Kidney (tissue), 14 donors: ENCODE data around the gene GRB7. TPM values are rescaled to one million over a fixed set of nuclear protein-coding genes. Genes with fewer than 3 reads are reported as not detected.

Source experiments
- DNase-seq, 5 donors: peaks; one replicate each; pipeline ENCODE4 v3.0.0-alpha.2; 2013 to 2020
- FAIRE-seq: peaks from 2 replicates; lab custom pipeline; 2012; peaks lifted over from hg19 to GRCh38; lab: Jason Lieb, UNC
- H3K27ac ChIP-seq, 2 donors: one replicate each; pipeline ENCODE4 v1.7.0; 2013; ENCODE audit warnings: low read depth in 2 of 2, low read length in 2 of 2, inconsistent platforms in 1 of 2
- H3K27me3 ChIP-seq: one replicate; pipeline ENCODE4 v1.7.1; 2013; ENCODE audit warnings: low read length, inconsistent platforms; ENCODE audit not compliant: control insufficient read depth, insufficient read depth
- H3K36me3 ChIP-seq, 3 donors: one replicate each; pipeline versions ENCODE4 v1.7.0 to v1.7.1; 2013; ENCODE audit warnings: low read length in 3 of 3, control low read depth in 1 of 3, inconsistent platforms in 1 of 3; ENCODE audit not compliant: insufficient read depth in 3 of 3, control insufficient read depth in 2 of 3
- H3K4me1 ChIP-seq, 3 donors: one replicate each; pipeline versions ENCODE4 v1.7.0 to v1.7.1; 2013; ENCODE audit warnings: low read length in 3 of 3, inconsistent platforms in 1 of 3, low read depth in 1 of 3; ENCODE audit not compliant: control insufficient read depth in 2 of 3, insufficient read depth in 2 of 3
- H3K4me3 ChIP-seq, 3 donors: one replicate each; pipeline versions ENCODE4 v1.7.0 to v1.8.1; 2013; ENCODE audit warnings: low read length in 3 of 3, control low read depth in 1 of 3, inconsistent platforms in 1 of 3
- H3K9ac ChIP-seq, 3 donors: one replicate each; pipeline versions ENCODE4 v1.7.0 to v1.7.1; 2013; ENCODE audit warnings: low read length in 3 of 3, control low read depth in 1 of 3, inconsistent platforms in 1 of 3
- H3K9me3 ChIP-seq, 3 donors: one replicate each; pipeline versions ENCODE4 v1.7.0 to v1.7.1; 2013; ENCODE audit warnings: low read length in 3 of 3, control low read depth in 1 of 3, inconsistent platforms in 1 of 3; ENCODE audit not compliant: control insufficient read depth in 2 of 3, insufficient read depth in 1 of 3
- CTCF ChIP-seq: IDR thresholded peaks from 3 replicates; pipeline ENCODE4 v1.5.1; 2012; ENCODE audit warnings: mild to moderate bottlenecking, moderate library complexity, borderline replicate concordance; ENCODE audit not compliant: insufficient read depth; ENCODE audit errors: extremely low read depth
- intact Hi-C: fragments of 100-400 bp; cut with DNase I; formaldehyde crosslinking; loops from one replicate; pipeline ENCODE4 v1.11.1; 2022
- polyA plus RNA-seq: library from polyadenylated mRNA; stranded (reverse); fragments of 350-450 nt; fragmentation: Illumina TruSeq; extraction: RNeasy Lipid Tissue Mini Kit (QIAGEN cat#74804); gene quantifications from one replicate; pipeline ENCODE4 v1.2.3, GENCODE V29; 2014; ENCODE audit warnings: low read depth, low replicate concordance; ENCODE audit not compliant: insufficient read depth
- total RNA-seq: library from RNA; stranded (reverse); fragmentation: NEBNext Ultra II Directional; extraction: Animal tissue kit (Norgen Biotek cat#: 25700); gene quantifications from one replicate; pipeline ENCODE4 v1.2.1, GENCODE V29; 2021
- donor health status: control.
- donor health status: control.
- donor health status: control.
- donor health status: control.
- donor health status: control.
- donor health status: DM: yes; HTN: yes; CAD: no.
- donor health status: Normal renal cell carcinoma (clear cell type).

GRB7 gene
- total and polyA plus RNA-seq, 2 donors from 2014 or later, result 20.9 to 72.5 TPM

GRCh38 chr17:39703913-39704312 is 33.8 kb upstream of the GRB7 start:
- DNase-seq, result no peak
- TF ChIP-seq CTCF, result no peak
- no peak for FAIRE-seq
- Histone ChIP-seq H3K9ac (peak overlapping the region in 2 of 3 donors; percentile 5 to 31), H3K9me3 (no peaks in the 10 kb centered on the region), H3K27ac (peak overlapping the region; percentile 59 to 80), H3K4me1 (peaks cover 0 to 66% (median 41%) of the 10 kb centered on the region in 3 donors), H3K27me3 (no peaks in the 10 kb centered on the region), H3K36me3 (peaks cover 2 to 20% (median 11%) of the 10 kb centered on the region in 3 donors), H3K4me3 (peak overlapping the region in 1 of 3 donors; percentile 30)
- intact Hi-C loops, result no loop called here

- peak overlapping the region; percentile 90 to 93 for H3K27ac ChIP-seq
- peaks cover 0 to 61% (median 36%) of the 10 kb centered on the region in 3 donors for H3K4me1 ChIP-seq
- TF ChIP-seq CTCF, result no peak
- FAIRE-seq (no peak), DNase-seq (no peak)
- H3K27me3 ChIP-seq, result no peaks in the 10 kb centered on the region
- H3K36me3 ChIP-seq, result peaks cover 2 to 29% (median 18%) of the 10 kb centered on the region in 3 donors
- peak overlapping the region in 1 of 3 donors; percentile 33 for H3K4me3 ChIP-seq
- intact Hi-C loops, result no loop called here
- no peaks in the 10 kb centered on the region for H3K9me3 ChIP-seq
- H3K9ac ChIP-seq, result peak overlapping the region in 2 of 3 donors; percentile 51 to 85
Observed at GRCh38 chr17:39704821-39705551, 32.8 kb upstream of the GRB7 start.

- peak overlapping the region in 1 of 3 donors; percentile 85 for H3K9ac ChIP-seq
- H3K27ac ChIP-seq, result peak overlapping the region; percentile 90 to 93
- intact Hi-C loops, result no loop called here
- FAIRE-seq, result no peak
- no peaks in the 10 kb centered on the region for H3K27me3 ChIP-seq
- DNase-seq, result peak; percentile 58 to 94 (median 76)
- peak; percentile 3 for TF ChIP-seq CTCF
- peaks cover 0 to 61% (median 36%) of the 10 kb centered on the region in 3 donors for H3K4me1 ChIP-seq
- H3K9me3 ChIP-seq, result no peaks in the 10 kb centered on the region
- H3K36me3 ChIP-seq, result peaks cover 2 to 38% (median 26%) of the 10 kb centered on the region in 3 donors
- peak overlapping the region in 1 of 3 donors; percentile 17 for H3K4me3 ChIP-seq
Observed at GRCh38 chr17:39705786-39706348, 31.9 kb upstream of the GRB7 start.
